H1 (cell line): ENCODE data around the gene UBL5.

Source experiments
- CHD1 ChIP-seq: IDR thresholded peaks from 2 replicates; pipeline ENCODE4 v1.6.1; 2012; ENCODE audit warnings: low read depth, low read length, improper control_type of control experiment
- CTCF ChIP-seq, 3 experiments: IDR thresholded peaks; 1 replicate in 2 of 3; 2 replicates in 1 of 3; pipeline versions ENCODE4 v1.5.1 to v1.6.1; 2011; ENCODE audit warnings: low read length in 3 of 3, mild to moderate bottlenecking in 3 of 3, inconsistent platforms in 2 of 3, low read depth in 1 of 3, moderate library complexity in 1 of 3; ENCODE audit not compliant: insufficient read depth in 1 of 3; ENCODE audit errors: control extremely low read depth in 1 of 3
- EP300 ChIP-seq, 2 experiments: IDR thresholded peaks; 1 replicate in 1 of 2; 2 replicates in 1 of 2; pipeline ENCODE4 v1.6.1; 2011 to 2012; ENCODE audit warnings: low read depth in 2 of 2, low read length in 2 of 2, mild to moderate bottlenecking in 2 of 2, borderline replicate concordance in 1 of 2, inconsistent platforms in 1 of 2, moderate library complexity in 1 of 2
- KDM1A ChIP-seq: fragments of 200-600, 300-600 bp; sonication (generic); IDR thresholded peaks from 2 replicates; pipeline ENCODE4 v1.7.1; 2016; ENCODE audit warnings: mild to moderate bottlenecking, low read length, borderline replicate concordance
- POLR2AphosphoS5 ChIP-seq: IDR thresholded peaks from 2 replicates; pipeline ENCODE4 v1.6.1; 2011; ENCODE audit warnings: low read depth, low read length

DNA sequence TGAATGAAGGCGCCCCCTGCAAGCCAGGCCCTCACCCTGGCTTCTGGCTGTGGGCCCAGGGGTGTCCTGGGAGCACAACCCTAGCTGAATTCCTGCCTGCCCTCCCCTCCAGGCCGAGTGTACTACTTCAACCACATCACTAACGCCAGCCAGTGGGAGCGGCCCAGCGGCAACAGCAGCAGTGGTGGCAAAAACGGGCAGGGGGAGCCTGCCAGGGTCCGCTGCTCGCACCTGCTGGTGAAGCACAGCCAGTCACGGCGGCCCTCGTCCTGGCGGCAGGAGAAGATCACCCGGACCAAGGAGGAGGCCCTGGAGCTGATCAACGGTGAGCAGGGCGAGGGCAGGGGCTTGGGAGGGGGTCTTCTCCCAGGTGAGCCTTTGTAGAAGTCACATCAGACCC is 10.6 kb downstream of the UBL5 start:
- TF ChIP-seq CTCF (IDR thresholded peaks at IDR 0.05; ENCODE audit: control extremely low read depth in 1 of 3, insufficient read depth in 1 of 3, low read depth in 1 of 3, low read length in 3 of 3) (no peak), EP300 (IDR thresholded peaks at IDR 0.05; ENCODE audit: borderline replicate concordance in 1 of 2, low read depth in 2 of 2, low read length in 2 of 2) (no peak), POLR2AphosphoS5 (no peak), KDM1A (no peak), CHD1 (no peak)
